ENCODE data around the gene MBD5. TPM values are rescaled to one million over a fixed set of nuclear protein-coding genes. Genes with fewer than 3 reads are reported as not detected.

MBD5 gene
- total RNA-seq, 1 experiment from 2014 or later = 33.7 TPM

DNA sequence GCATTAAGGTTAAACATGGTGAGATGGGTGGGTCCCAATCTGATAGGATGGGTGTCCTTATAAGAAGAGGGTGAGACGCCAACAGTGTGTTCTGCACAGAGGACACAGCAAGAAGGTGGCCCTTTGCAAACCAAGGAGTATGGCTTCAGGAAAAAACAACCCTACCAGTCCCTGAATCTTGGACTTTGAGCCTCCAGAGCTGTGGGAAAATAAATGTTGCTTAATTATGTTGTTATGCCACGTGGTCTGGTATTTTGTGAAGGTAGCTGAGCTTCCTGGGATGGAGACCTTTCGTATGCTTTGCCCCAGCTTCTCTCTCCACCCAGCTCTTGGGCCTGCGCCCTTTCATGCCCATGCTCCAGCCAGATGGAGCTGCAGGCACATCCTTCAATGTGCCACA, 509.5 kb downstream of the MBD5 start (continued):
- TF ChIP-seq ARID4B (CRISPR knock-in tag; IDR thresholded peaks at IDR 0.05; ENCODE audit: borderline replicate concordance) (no peak), ESRRA (CRISPR knock-in tag; IDR thresholded peaks at IDR 0.05; ENCODE audit: borderline replicate concordance) (no peak)

GRCh38 chr2:148531235-148531634, 510.3 kb downstream of the MBD5 start:
- ChIA-PET CTCF (interaction anchor here (1.3 kb wide), 1 partner anchor 22 kb away, joined by 7 read pairs; no protein-coding TSS in a partner anchor), POLR2A (no interaction called here)
- peaks cover 9% of the 10 kb centered on the region for H3K4me1 Mint-ChIP-seq
- no peak overlapping the region for H3K27ac Mint-ChIP-seq
- DNase-seq (ENCODE audit: low spot score) (no peak), ATAC-seq (no peak)
- H3K36me3 Mint-ChIP-seq = no peaks in the 10 kb centered on the region
- H3K9me3 Mint-ChIP-seq = no peaks in the 10 kb centered on the region
- H3K27me3 Mint-ChIP-seq (ENCODE audit: low read depth) = no peaks in the 10 kb centered on the region
- no peak overlapping the region for H3K4me3 Mint-ChIP-seq
- TF ChIP-seq CTCF (IDR thresholded peaks at IDR 0.05) (no peak), ZNF232 (CRISPR knock-in tag; IDR thresholded peaks at IDR 0.05) (no peak), GRHL2 (CRISPR knock-in tag; IDR thresholded peaks at IDR 0.05; ENCODE audit: insufficient replicate concordance, severe bottlenecking) (no peak), SMAD3 (CRISPR knock-in tag; IDR thresholded peaks at IDR 0.05; ENCODE audit: borderline replicate concordance) (no peak), TCF7 (CRISPR knock-in tag; IDR thresholded peaks at IDR 0.05; ENCODE audit: low read depth) (no peak), NR3C1 (CRISPR knock-in tag; conservative IDR thresholded peaks at IDR 0.05; ENCODE audit: low read depth) (no peak), ZNF512 (CRISPR knock-in tag; IDR thresholded peaks at IDR 0.05; ENCODE audit: borderline replicate concordance) (no peak)
- TF ChIP-seq, protein P1, sequence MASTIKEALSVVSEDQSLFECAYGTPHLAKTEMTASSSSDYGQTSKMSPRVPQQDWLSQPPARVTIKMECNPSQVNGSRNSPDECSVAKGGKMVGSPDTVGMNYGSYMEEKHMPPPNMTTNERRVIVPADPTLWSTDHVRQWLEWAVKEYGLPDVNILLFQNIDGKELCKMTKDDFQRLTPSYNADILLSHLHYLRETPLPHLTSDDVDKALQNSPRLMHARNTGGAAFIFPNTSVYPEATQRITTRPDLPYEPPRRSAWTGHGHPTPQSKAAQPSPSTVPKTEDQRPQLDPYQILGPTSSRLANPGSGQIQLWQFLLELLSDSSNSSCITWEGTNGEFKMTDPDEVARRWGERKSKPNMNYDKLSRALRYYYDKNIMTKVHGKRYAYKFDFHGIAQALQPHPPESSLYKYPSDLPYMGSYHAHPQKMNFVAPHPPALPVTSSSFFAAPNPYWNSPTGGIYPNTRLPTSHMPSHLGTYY (CRISPR knock-in tag; IDR thresholded peaks at IDR 0.05) = no peak
- TF ChIP-seq, protein P2, sequence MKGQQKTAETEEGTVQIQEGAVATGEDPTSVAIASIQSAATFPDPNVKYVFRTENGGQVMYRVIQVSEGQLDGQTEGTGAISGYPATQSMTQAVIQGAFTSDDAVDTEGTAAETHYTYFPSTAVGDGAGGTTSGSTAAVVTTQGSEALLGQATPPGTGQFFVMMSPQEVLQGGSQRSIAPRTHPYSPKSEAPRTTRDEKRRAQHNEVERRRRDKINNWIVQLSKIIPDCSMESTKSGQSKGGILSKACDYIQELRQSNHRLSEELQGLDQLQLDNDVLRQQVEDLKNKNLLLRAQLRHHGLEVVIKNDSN (CRISPR knock-in tag; IDR thresholded peaks at IDR 0.05) = no peak
- TF ChIP-seq, protein P3, sequence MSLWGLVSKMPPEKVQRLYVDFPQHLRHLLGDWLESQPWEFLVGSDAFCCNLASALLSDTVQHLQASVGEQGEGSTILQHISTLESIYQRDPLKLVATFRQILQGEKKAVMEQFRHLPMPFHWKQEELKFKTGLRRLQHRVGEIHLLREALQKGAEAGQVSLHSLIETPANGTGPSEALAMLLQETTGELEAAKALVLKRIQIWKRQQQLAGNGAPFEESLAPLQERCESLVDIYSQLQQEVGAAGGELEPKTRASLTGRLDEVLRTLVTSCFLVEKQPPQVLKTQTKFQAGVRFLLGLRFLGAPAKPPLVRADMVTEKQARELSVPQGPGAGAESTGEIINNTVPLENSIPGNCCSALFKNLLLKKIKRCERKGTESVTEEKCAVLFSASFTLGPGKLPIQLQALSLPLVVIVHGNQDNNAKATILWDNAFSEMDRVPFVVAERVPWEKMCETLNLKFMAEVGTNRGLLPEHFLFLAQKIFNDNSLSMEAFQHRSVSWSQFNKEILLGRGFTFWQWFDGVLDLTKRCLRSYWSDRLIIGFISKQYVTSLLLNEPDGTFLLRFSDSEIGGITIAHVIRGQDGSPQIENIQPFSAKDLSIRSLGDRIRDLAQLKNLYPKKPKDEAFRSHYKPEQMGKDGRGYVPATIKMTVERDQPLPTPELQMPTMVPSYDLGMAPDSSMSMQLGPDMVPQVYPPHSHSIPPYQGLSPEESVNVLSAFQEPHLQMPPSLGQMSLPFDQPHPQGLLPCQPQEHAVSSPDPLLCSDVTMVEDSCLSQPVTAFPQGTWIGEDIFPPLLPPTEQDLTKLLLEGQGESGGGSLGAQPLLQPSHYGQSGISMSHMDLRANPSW (CRISPR knock-in tag; conservative IDR thresholded peaks at IDR 0.05; ENCODE audit: low read depth) = no peak
